Measurements from ENCODE around the gene POPDC3.

- no peak for TF ChIP-seq CTCF (IDR thresholded peaks at IDR 0.05; ENCODE audit: low read depth, low read length)
- TF ChIP-seq POLR2A (IDR thresholded peaks at IDR 0.05; ENCODE audit: extremely low read depth, insufficient read length), result no peak
Measured at GRCh38 chr6:105178636-105179035, 1.2 kb downstream of the POPDC3 start.

Measured in NB4 (cell line).